HepG2 (cell line): Measurements from ENCODE around the gene MED12L. TPM values are rescaled to one million over a fixed set of nuclear protein-coding genes. Genes with fewer than 3 reads are reported as not detected.

ENCODE experiments used
- ATAC-seq: fragments of 200-7000 bp; cut with Tn5 transposase; 3 replicates; pipeline ENCODE4 v1.9.1; 2020; ENCODE audit warnings: mild to moderate bottlenecking, moderate library complexity
- BruUV-seq: library from RNA; stranded (reverse); fragments of 400-500 nt; replicated peaks from 2 replicates; lab custom pipeline; 2021; lab: Mats Ljungman, UMichigan
- CTCF ChIA-PET: fragments of 300-600 bp; formaldehyde crosslinking; extraction: SDS; loops from one replicate; lab custom pipeline; 2021; ENCODE audit warnings: low total read pairs, inconsistent platforms, low intra/inter-chr PET ratio; lab: Yijun Ruan, JAX
- POLR2A ChIA-PET: fragments of 350-600 bp; sonication (Branson Sonifier 250); formaldehyde crosslinking; loops from one replicate; lab custom pipeline; 2020; ENCODE audit warnings: antibody characterized with exemption, inconsistent platforms; lab: Yijun Ruan, JAX
- DNase-seq: peaks from one replicate; pipeline ENCODE4 v3.0.0-alpha.2; 2015; ENCODE audit warnings: low spot score
- FAIRE-seq: peaks from 3 replicates; lab custom pipeline; 2011; peaks lifted over from hg19 to GRCh38; lab: Jason Lieb, UNC
- H2AFZ ChIP-seq: one replicate; pipeline ENCODE4 v1.6.1; 2011; ENCODE audit warnings: low read length, inconsistent platforms
- H3K27ac ChIP-seq: fragments of 300-600 bp; 3 replicates; pipeline ENCODE4 v1.8.0; 2011; ENCODE audit warnings: mixed run types, mild to moderate bottlenecking, mixed read lengths, low read length, inconsistent platforms; ENCODE audit not compliant: insufficient read depth; ENCODE audit errors: extremely low read length
- H3K27me3 ChIP-seq, 2 experiments: fragments of 200-600 bp in 1 of 2; 2 replicates in 1 of 2; 3 replicates in 1 of 2; pipeline versions ENCODE4 v1.6.0 to v1.8.0; 2011; ENCODE audit warnings: low read length in 2 of 2, mild to moderate bottlenecking in 2 of 2, moderate library complexity in 2 of 2, inconsistent platforms in 1 of 2; ENCODE audit not compliant: insufficient read depth in 2 of 2, control insufficient read depth in 1 of 2
- H3K36me3 ChIP-seq, 2 experiments: fragments of 200-600 bp in 1 of 2; replicated peaks in 1 of 2; 2 replicates in 1 of 2; 3 replicates in 1 of 2; pipeline versions ENCODE4 v1.5.1 to v1.8.0; 2011; ENCODE audit warnings: low read length in 2 of 2, inconsistent platforms in 1 of 2; ENCODE audit not compliant: insufficient read depth in 2 of 2, control insufficient read depth in 1 of 2
- H3K4me1 ChIP-seq: 2 replicates; pipeline ENCODE4 v1.5.1; 2012; ENCODE audit warnings: low read length, inconsistent platforms; ENCODE audit not compliant: insufficient read depth
- H3K4me2 ChIP-seq: 2 replicates; pipeline ENCODE4 v1.6.0; 2011; ENCODE audit warnings: low read depth, low read length, inconsistent platforms
- H3K4me3 ChIP-seq, 3 experiments: fragments of 200-600 bp in 1 of 3; sonication (generic), shearing (Covaris generic) in 1 of 3; replicated peaks in 1 of 3; 2 replicates each; pipeline ENCODE4 v1.5.1; 2011 to 2016; ENCODE audit warnings: low read length in 3 of 3, inconsistent platforms in 2 of 3, low read depth in 2 of 3, mild to moderate bottlenecking in 2 of 3, control low read depth in 1 of 3, mixed read lengths in 1 of 3; ENCODE audit not compliant: insufficient read depth in 1 of 3
- H3K79me2 ChIP-seq: one replicate; pipeline ENCODE4 v1.6.1; 2011; ENCODE audit warnings: low read length, inconsistent platforms; ENCODE audit not compliant: insufficient read depth
- H3K9ac ChIP-seq: 2 replicates; pipeline ENCODE4 v1.6.0; 2011; ENCODE audit warnings: mild to moderate bottlenecking, low read depth, low read length, inconsistent platforms; ENCODE audit not compliant: insufficient read depth
- H3K9me3 ChIP-seq: 2 replicates; pipeline ENCODE4 v1.5.1; 2012; ENCODE audit warnings: mild to moderate bottlenecking, low read length
- H4K20me1 ChIP-seq: 2 replicates; pipeline ENCODE4 v1.6.0; 2011; ENCODE audit warnings: inconsistent platforms, mild to moderate bottlenecking, low read length, moderate library complexity; ENCODE audit not compliant: insufficient read depth
- FOXJ3 ChIP-seq: sonication (generic); formaldehyde crosslinking; IDR thresholded peaks from 2 replicates; pipeline ENCODE4 v1.4.0; 2020; ENCODE audit warnings: missing genetic modification reagents, mild to moderate bottlenecking, borderline replicate concordance
- HMG20B ChIP-seq: conservative IDR thresholded peaks from 2 replicates; pipeline ENCODE4 v1.6.1; 2016; ENCODE audit warnings: missing genetic modification reagents, missing compliant biosample characterization
- KAT2B ChIP-seq: fragments of 150-350 bp; IDR thresholded peaks from 2 replicates; pipeline ENCODE4 v1.6.1; 2014; ENCODE audit warnings: low read depth, low read length, borderline replicate concordance
- NFATC3 ChIP-seq: sonication (generic); formaldehyde crosslinking; IDR thresholded peaks from 2 replicates; pipeline ENCODE4 v1.5.1; 2020; ENCODE audit warnings: mild to moderate bottlenecking, missing genetic modification reagents
- POGZ ChIP-seq: sonication (generic); formaldehyde crosslinking; IDR thresholded peaks from 2 replicates; pipeline ENCODE4 v1.4.0; 2020; ENCODE audit warnings: mild to moderate bottlenecking, missing genetic modification reagents
- RFX3 ChIP-seq: IDR thresholded peaks from 2 replicates; pipeline ENCODE4 v1.6.1; 2016; ENCODE audit warnings: missing biosample characterization, missing genetic modification reagents
- SMC3 ChIP-seq: IDR thresholded peaks from 2 replicates; pipeline ENCODE4 v1.6.1; 2011; ENCODE audit warnings: low read length, improper control_type of control experiment
- SOX13 ChIP-seq, 3 experiments: fragments of 450-650 bp in 1 of 3; sonication (generic) in 1 of 3; formaldehyde crosslinking in 1 of 3; IDR thresholded peaks in 2 of 3; conservative IDR thresholded peaks in 1 of 3; 2 replicates each; pipeline versions ENCODE4 v1.5.0 to v1.6.1; 2016 to 2020; ENCODE audit warnings: antibody characterized with exemption in 1 of 3, mild to moderate bottlenecking in 1 of 3, missing compliant biosample characterization in 1 of 3, missing genetic modification reagents in 1 of 3, moderate library complexity in 1 of 3
- SP4 ChIP-seq: sonication (generic); formaldehyde crosslinking; IDR thresholded peaks from 2 replicates; pipeline ENCODE4 v1.8.1; 2023; ENCODE audit warnings: mild to moderate bottlenecking, missing genetic modification reagents
- ZMYM4 ChIP-seq: sonication (generic); formaldehyde crosslinking; IDR thresholded peaks from 2 replicates; pipeline ENCODE4 v1.8.1; 2023; ENCODE audit warnings: mild to moderate bottlenecking, missing genetic modification reagents
- ZNF496 ChIP-seq: sonication (generic); formaldehyde crosslinking; IDR thresholded peaks from 2 replicates; pipeline ENCODE4 v1.8.1; 2023; ENCODE audit warnings: mild to moderate bottlenecking, moderate library complexity, missing genetic modification reagents; ENCODE audit not compliant: insufficient replicate concordance
- ZNF660 ChIP-seq: sonication (generic); formaldehyde crosslinking; IDR thresholded peaks from 2 replicates; pipeline ENCODE4 v1.5.1; 2020; ENCODE audit warnings: mild to moderate bottlenecking, low read depth, missing genetic modification reagents, borderline replicate concordance
- ZNF713 ChIP-seq: sonication (generic); formaldehyde crosslinking; IDR thresholded peaks from 2 replicates; pipeline ENCODE4 v1.4.0; 2020; ENCODE audit warnings: mild to moderate bottlenecking, missing genetic modification reagents
- WGBS: methylation state at CpG from one replicate; pipeline ENCODE4 v1.1.6; 2017; ENCODE audit warnings: low lambda C conversion rate; 5-methylcytosine and 5-hydroxymethylcytosine counted together
- in situ Hi-C: cut with HindIII; loops from 2 replicates; pipeline ENCODE4 v1.10.0; 2017; ENCODE audit warnings: low pct_unique_long_range_greater_than_20kb; ENCODE audit not compliant: extremely low pct_ligation_motif_present
- intact Hi-C: fragments of 100-400 bp; cut with micrococcal nuclease; formaldehyde crosslinking; loops from one replicate; pipeline ENCODE4 v1.10.0; 2022; ENCODE audit not compliant: unreplicated experiment
- polyA plus RNA-seq, 8 experiments: library from polyadenylated mRNA; depleted of rRNA in 3 of 8; stranded (reverse) in 7 of 8; unstranded in 1 of 8; fragments of >200 nt; fragmentation: Illumina TruSeq in 4 of 8; extraction: Trizol in 4 of 8; gene quantifications; 2 replicates each; pipeline versions ENCODE4 v1.2.1 to v1.2.3, GENCODE V29; 2011 to 2016; ENCODE audit warnings: low read depth in 4 of 8, missing spikeins in 1 of 8, mixed read lengths in 1 of 8; ENCODE audit not compliant: insufficient read depth in 1 of 8
- total RNA-seq, 5 experiments: library from RNA; depleted of rRNA; stranded (reverse); fragments of >200 nt; fragmentation: Illumina TruSeq; extraction: Trizol; gene quantifications; 2 replicates each; pipeline ENCODE4 v1.2.3, GENCODE V29; 2016; ENCODE audit warnings: low read depth in 1 of 5
- TF ChIP-seq, protein P1 (sequence below): sonication (generic); formaldehyde crosslinking; IDR thresholded peaks from 2 replicates; pipeline ENCODE4 v1.4.0; 2020; ENCODE audit warnings: missing genetic modification reagents
- TF ChIP-seq, protein P2 (sequence below): sonication (generic); formaldehyde crosslinking; IDR thresholded peaks from 2 replicates; pipeline ENCODE4 v1.4.0; 2020; ENCODE audit warnings: missing genetic modification reagents
- TF ChIP-seq, protein P3 (sequence below): sonication (generic); formaldehyde crosslinking; IDR thresholded peaks from 2 replicates; pipeline ENCODE4 v1.5.0; 2020; ENCODE audit warnings: missing genetic modification reagents

The MED12L gene
- total and polyA plus RNA-seq, 2 of the 13 experiments (the other 11 are each of a cell fraction or from before 2014, with no cell fraction given) = 0.07 to 0.64 TPM

DNA sequence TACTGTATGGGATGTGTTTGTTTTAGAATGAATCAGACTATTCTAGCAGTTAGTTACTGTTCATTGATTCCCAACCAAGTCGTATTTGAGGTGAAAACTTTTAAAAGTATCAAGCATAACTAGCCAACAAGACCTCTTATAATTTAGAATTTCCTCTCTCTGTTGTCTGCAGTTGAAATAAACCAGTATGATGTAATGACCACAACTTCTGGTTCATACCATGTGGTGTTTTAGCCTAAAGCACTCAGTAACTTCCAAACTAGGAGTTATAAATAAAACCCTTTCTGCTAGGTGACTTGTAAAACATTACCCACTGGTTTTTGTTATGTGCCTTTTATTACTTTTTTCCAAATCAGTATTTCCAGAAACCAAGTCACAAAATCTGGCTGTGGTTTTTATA, 318.9 kb downstream of the MED12L start:
- intact Hi-C loops (no loop called here), in situ Hi-C loops (no loop called here)
- Histone ChIP-seq H4K20me1 (no peaks in the 10 kb centered on the region), H3K27ac (no peak overlapping the region), H3K4me1 (no peaks in the 10 kb centered on the region), H3K9me3 (no peaks in the 10 kb centered on the region), H3K36me3 (no peaks in the 10 kb centered on the region), H2AFZ (no peak overlapping the region), H3K79me2 (no peaks in the 10 kb centered on the region), H3K9ac (no peak overlapping the region), H3K4me2 (no peak overlapping the region), H3K27me3 (no peaks in the 10 kb centered on the region), H3K4me3 (no peak overlapping the region)
- ChIA-PET CTCF (no interaction called here), POLR2A (no interaction called here)
- DNase-seq = no peak
- 0% methylated on average over 1 of the region's 1 CpG for WGBS
- BruUV-seq = no TSS peak
- FAIRE-seq = no peak
- no peak for ATAC-seq
- no peak for TF ChIP-seq HMG20B (CRISPR knock-in tag)
- no peak for TF ChIP-seq SMC3
- no peak for TF ChIP-seq ZMYM4 (CRISPR knock-in tag)
- TF ChIP-seq, protein P1, sequence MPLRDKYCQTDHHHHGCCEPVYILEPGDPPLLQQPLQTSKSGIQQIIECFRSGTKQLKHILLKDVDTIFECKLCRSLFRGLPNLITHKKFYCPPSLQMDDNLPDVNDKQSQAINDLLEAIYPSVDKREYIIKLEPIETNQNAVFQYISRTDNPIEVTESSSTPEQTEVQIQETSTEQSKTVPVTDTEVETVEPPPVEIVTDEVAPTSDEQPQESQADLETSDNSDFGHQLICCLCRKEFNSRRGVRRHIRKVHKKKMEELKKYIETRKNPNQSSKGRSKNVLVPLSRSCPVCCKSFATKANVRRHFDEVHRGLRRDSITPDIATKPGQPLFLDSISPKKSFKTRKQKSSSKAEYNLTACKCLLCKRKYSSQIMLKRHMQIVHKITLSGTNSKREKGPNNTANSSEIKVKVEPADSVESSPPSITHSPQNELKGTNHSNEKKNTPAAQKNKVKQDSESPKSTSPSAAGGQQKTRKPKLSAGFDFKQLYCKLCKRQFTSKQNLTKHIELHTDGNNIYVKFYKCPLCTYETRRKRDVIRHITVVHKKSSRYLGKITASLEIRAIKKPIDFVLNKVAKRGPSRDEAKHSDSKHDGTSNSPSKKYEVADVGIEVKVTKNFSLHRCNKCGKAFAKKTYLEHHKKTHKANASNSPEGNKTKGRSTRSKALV (CRISPR knock-in tag) = no peak
- TF ChIP-seq, protein P2, sequence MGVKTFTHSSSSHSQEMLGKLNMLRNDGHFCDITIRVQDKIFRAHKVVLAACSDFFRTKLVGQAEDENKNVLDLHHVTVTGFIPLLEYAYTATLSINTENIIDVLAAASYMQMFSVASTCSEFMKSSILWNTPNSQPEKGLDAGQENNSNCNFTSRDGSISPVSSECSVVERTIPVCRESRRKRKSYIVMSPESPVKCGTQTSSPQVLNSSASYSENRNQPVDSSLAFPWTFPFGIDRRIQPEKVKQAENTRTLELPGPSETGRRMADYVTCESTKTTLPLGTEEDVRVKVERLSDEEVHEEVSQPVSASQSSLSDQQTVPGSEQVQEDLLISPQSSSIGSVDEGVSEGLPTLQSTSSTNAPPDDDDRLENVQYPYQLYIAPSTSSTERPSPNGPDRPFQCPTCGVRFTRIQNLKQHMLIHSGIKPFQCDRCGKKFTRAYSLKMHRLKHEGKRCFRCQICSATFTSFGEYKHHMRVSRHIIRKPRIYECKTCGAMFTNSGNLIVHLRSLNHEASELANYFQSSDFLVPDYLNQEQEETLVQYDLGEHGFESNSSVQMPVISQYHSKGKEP (CRISPR knock-in tag) = no peak
- no peak for TF ChIP-seq KAT2B
- TF ChIP-seq ZNF713 = no peak
- TF ChIP-seq RFX3 = no peak
- TF ChIP-seq ZNF496 (CRISPR knock-in tag) = no peak
- TF ChIP-seq SP4 (CRISPR knock-in tag) = no peak
- no peak for TF ChIP-seq ZNF660 (CRISPR knock-in tag)
- no peak for TF ChIP-seq FOXJ3
- no peak for TF ChIP-seq POGZ (CRISPR knock-in tag)
- TF ChIP-seq NFATC3 (CRISPR knock-in tag) = no peak
- TF ChIP-seq, protein P3, sequence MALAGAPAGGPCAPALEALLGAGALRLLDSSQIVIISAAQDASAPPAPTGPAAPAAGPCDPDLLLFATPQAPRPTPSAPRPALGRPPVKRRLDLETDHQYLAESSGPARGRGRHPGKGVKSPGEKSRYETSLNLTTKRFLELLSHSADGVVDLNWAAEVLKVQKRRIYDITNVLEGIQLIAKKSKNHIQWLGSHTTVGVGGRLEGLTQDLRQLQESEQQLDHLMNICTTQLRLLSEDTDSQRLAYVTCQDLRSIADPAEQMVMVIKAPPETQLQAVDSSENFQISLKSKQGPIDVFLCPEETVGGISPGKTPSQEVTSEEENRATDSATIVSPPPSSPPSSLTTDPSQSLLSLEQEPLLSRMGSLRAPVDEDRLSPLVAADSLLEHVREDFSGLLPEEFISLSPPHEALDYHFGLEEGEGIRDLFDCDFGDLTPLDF (CRISPR knock-in tag) = no peak
- TF ChIP-seq SOX13 (IDR thresholded peaks at IDR 0.05) = no peak
- TF ChIP-seq SOX13 (CRISPR knock-in tag; conservative IDR thresholded peaks at IDR 0.05 in 1 of 2, IDR thresholded peaks at IDR 0.05 in 1 of 2) = no peak
